OCI-LY1 (cell line): ENCODE data around the gene TENM4.

Source experiments
- H2AFZ ChIP-seq: fragments of 200-600 bp; sonication (generic), shearing (Covaris generic); 2 replicates; pipeline ENCODE4 v1.6.0; 2014; ENCODE audit warnings: antibody characterized with exemption, mild to moderate bottlenecking, low read length
- H3F3A ChIP-seq: fragments of 200-600 bp; sonication (generic), shearing (Covaris generic); 2 replicates; pipeline ENCODE4 v1.6.0; 2014; ENCODE audit warnings: mild to moderate bottlenecking, antibody characterized with exemption, low read length, moderate library complexity; ENCODE audit not compliant: insufficient read depth
- H3K27ac ChIP-seq: fragments of 200-600 bp; sonication (generic); 2 replicates; pipeline ENCODE4 v1.5.1; 2014; ENCODE audit warnings: low read length, mixed run types, mild to moderate bottlenecking, low read depth; ENCODE audit not compliant: poor library complexity, severe bottlenecking
- H3K27me3 ChIP-seq: fragments of 200-600 bp; sonication (generic); 2 replicates; pipeline ENCODE4 v1.6.0; 2014; ENCODE audit warnings: antibody characterized with exemption, mild to moderate bottlenecking, low read length, moderate library complexity; ENCODE audit not compliant: insufficient read depth
- H3K36me3 ChIP-seq: fragments of 200-600 bp; sonication (generic); 2 replicates; pipeline ENCODE4 v1.6.1; 2014; ENCODE audit warnings: mild to moderate bottlenecking, antibody characterized with exemption, low read length, moderate library complexity, mixed read lengths; ENCODE audit not compliant: insufficient read depth
- H3K4me1 ChIP-seq: fragments of 200-600 bp; sonication (generic); 2 replicates; pipeline ENCODE4 v1.5.1; 2014; ENCODE audit warnings: mild to moderate bottlenecking, low read length, moderate library complexity; ENCODE audit not compliant: insufficient read depth, severe bottlenecking
- H3K4me2 ChIP-seq: fragments of 200-600 bp; sonication (generic), shearing (Covaris generic); 2 replicates; pipeline ENCODE4 v1.6.1; 2014; ENCODE audit warnings: low read length
- H3K4me3 ChIP-seq: fragments of 200-600 bp; sonication (generic); 2 replicates; pipeline ENCODE4 v1.5.1; 2014; ENCODE audit warnings: low read length, low read depth, mild to moderate bottlenecking, mixed read lengths; ENCODE audit not compliant: poor library complexity, severe bottlenecking
- H3K79me2 ChIP-seq: fragments of 200-600 bp; shearing (Covaris generic); 2 replicates; pipeline ENCODE4 v1.6.1; 2016; ENCODE audit warnings: mixed run types, low read length, mixed read lengths; ENCODE audit not compliant: insufficient read depth
- H3K9ac ChIP-seq: fragments of 200-600 bp; sonication (generic), shearing (Covaris generic); 2 replicates; pipeline ENCODE4 v1.6.1; 2014; ENCODE audit warnings: mild to moderate bottlenecking, low read length, mixed read lengths
- H3K9me2 ChIP-seq: fragments of 200-600 bp; sonication (generic), shearing (Covaris generic); 2 replicates; pipeline ENCODE4 v1.6.1; 2014; ENCODE audit warnings: low read depth, mild to moderate bottlenecking, low read length, mixed read lengths
- H3K9me3 ChIP-seq: fragments of 200-600 bp; shearing (Covaris generic); 2 replicates; pipeline ENCODE4 v1.6.1; 2014; ENCODE audit warnings: low read length, mixed read lengths
- H4K20me1 ChIP-seq: fragments of 200-600 bp; sonication (generic), shearing (Covaris generic); 2 replicates; pipeline ENCODE4 v1.6.0; 2016; ENCODE audit warnings: mild to moderate bottlenecking, low read length; ENCODE audit not compliant: insufficient read depth
- EZH2 ChIP-seq: fragments of 200-600 bp; sonication (generic), shearing (Covaris generic); IDR thresholded peaks from 2 replicates; pipeline ENCODE4 v1.8.0; 2017; ENCODE audit warnings: borderline replicate concordance, mixed run types, mild to moderate bottlenecking, antibody characterized with exemption, low read length, moderate library complexity, mixed read lengths
- TF ChIP-seq, protein P1 (sequence below): fragments of 200-600 bp; sonication (generic), shearing (Covaris generic); IDR thresholded peaks from 2 replicates; pipeline ENCODE4 v1.5.1; 2017; ENCODE audit warnings: mild to moderate bottlenecking, antibody characterized with exemption, low read length, moderate library complexity, mixed read lengths

The TENM4 gene

DNA sequence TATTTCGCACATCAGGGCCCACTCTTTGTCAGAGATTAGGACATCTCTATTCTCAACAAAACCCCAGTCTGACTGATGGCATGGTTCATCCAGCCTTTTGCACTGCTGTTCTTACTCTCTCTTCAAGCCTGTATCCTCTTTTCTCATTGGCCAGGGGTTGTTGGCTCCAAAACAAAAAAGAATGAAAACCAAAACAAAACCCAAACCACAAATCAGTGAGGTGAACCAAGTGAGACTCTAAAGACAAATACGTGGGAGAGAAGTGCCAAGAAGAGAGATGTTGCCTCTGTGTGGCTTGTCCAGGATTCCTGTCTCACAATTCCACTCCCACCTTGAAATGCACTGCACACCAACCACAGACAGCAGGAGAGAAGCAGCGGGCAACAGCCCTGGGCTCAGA is 587.3 kb downstream of the TENM4 start:
- Histone ChIP-seq H3K4me1 (no peaks in the 10 kb centered on the region), H4K20me1 (no peaks in the 10 kb centered on the region), H3K36me3 (no peaks in the 10 kb centered on the region), H3K9ac (no peak overlapping the region), H3K27me3 (no peaks in the 10 kb centered on the region), H2AFZ (no peak overlapping the region), H3F3A (no peaks in the 10 kb centered on the region), H3K79me2 (no peaks in the 10 kb centered on the region), H3K9me3 (no peaks in the 10 kb centered on the region), H3K4me2 (no peak overlapping the region), H3K4me3 (no peak overlapping the region), H3K9me2 (no peaks in the 10 kb centered on the region), H3K27ac (no peak overlapping the region)
- TF ChIP-seq, protein P1, sequence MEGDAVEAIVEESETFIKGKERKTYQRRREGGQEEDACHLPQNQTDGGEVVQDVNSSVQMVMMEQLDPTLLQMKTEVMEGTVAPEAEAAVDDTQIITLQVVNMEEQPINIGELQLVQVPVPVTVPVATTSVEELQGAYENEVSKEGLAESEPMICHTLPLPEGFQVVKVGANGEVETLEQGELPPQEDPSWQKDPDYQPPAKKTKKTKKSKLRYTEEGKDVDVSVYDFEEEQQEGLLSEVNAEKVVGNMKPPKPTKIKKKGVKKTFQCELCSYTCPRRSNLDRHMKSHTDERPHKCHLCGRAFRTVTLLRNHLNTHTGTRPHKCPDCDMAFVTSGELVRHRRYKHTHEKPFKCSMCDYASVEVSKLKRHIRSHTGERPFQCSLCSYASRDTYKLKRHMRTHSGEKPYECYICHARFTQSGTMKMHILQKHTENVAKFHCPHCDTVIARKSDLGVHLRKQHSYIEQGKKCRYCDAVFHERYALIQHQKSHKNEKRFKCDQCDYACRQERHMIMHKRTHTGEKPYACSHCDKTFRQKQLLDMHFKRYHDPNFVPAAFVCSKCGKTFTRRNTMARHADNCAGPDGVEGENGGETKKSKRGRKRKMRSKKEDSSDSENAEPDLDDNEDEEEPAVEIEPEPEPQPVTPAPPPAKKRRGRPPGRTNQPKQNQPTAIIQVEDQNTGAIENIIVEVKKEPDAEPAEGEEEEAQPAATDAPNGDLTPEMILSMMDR: no peak
- no peak for TF ChIP-seq EZH2

DNA sequence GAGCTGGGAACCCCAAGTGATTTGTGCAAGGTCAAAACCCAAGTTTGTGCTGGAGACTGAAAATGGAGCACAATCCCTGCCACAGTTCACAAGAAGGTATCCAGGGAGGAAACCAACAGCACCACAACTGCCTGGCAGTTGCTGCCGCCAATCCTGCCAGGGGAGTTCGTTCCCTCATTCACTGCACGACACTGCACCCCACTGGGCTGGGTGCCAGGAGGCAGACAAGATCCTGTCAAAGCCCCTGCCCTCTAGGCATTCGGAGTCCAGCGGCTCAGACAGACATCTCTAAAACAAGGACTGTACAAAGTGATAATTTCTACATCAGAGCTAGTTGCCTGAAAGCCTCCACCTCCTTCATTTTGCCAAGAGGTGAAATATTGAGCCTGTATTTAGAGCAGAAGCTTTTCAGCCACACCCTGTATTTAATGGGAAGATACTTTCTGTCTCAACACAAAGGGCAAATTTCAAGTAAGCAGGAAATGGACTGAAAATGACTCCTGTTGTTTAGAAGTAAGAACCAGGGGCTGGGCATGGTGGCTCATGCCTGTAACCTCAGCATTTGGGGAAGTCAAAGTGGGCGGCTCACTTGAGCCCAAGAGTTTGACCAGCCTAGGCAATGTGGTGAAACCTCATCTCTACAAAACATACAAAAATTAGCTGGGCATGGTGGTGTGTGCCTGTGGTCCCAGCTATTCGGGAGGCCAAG is 588.8 kb downstream of the TENM4 start:
- Histone ChIP-seq H3K36me3 (no peaks in the 10 kb centered on the region), H3K9ac (no peak overlapping the region), H3K27me3 (no peaks in the 10 kb centered on the region), H3K27ac (no peak overlapping the region), H2AFZ (no peak overlapping the region), H3K79me2 (no peaks in the 10 kb centered on the region), H3K9me2 (no peaks in the 10 kb centered on the region), H3K4me2 (no peak overlapping the region), H3F3A (no peaks in the 10 kb centered on the region), H3K4me3 (no peak overlapping the region), H4K20me1 (no peaks in the 10 kb centered on the region), H3K9me3 (no peaks in the 10 kb centered on the region), H3K4me1 (no peaks in the 10 kb centered on the region)
- TF ChIP-seq EZH2: no peak
- TF ChIP-seq, protein P1: no peak

DNA sequence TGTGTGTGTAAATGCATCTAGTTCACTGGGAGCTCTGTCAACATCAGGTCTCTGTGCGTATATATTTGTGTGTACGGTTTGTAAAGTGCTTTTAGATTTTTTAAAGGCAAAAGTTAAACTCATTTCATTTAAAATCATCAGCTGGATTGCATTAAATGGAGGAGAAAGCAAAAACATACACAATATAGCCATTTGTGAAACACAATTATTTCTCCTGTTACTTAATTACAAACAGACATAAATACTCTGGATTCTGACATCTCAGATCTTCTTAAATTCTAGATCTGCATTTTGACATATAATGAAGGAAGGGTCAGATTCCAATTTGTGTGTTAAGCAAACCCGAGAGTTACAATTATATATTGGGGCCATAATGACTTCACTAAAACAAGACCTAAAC is 590.8 kb downstream of the TENM4 start:
- Histone ChIP-seq H3K9ac (no peak overlapping the region), H3F3A (no peaks in the 10 kb centered on the region), H4K20me1 (no peaks in the 10 kb centered on the region), H3K9me2 (no peaks in the 10 kb centered on the region), H3K27ac (no peak overlapping the region), H3K9me3 (no peaks in the 10 kb centered on the region), H2AFZ (no peak overlapping the region), H3K4me3 (no peak overlapping the region), H3K4me1 (no peaks in the 10 kb centered on the region), H3K27me3 (no peaks in the 10 kb centered on the region), H3K36me3 (no peaks in the 10 kb centered on the region), H3K79me2 (no peaks in the 10 kb centered on the region), H3K4me2 (no peak overlapping the region)
- TF ChIP-seq EZH2: no peak
- TF ChIP-seq, protein P1: no peak
